Dendritic cell treated with granulocyte-macrophage colony-stimulating factor and Interleukin-4, amounts not matched to agents 40 ng/mL and 50 ng/mL, for 4 days (primary cell): ENCODE results near the gene IMP3.
A peak's percentile ranks its signal among the peaks of the same experiment; 100 is the strongest.

Experiments
- H3K27ac Mint-ChIP-seq: one replicate; pipeline ENCODE4 v1.8.0; 2022; ENCODE audit warnings: mild to moderate bottlenecking, mixed read lengths
- H3K27me3 Mint-ChIP-seq: one replicate; pipeline ENCODE4 v1.8.0; 2022; ENCODE audit warnings: mild to moderate bottlenecking, mixed read lengths
- H3K36me3 Mint-ChIP-seq: one replicate; pipeline ENCODE4 v1.8.0; 2022; ENCODE audit warnings: low read depth, mixed read lengths
- H3K4me1 Mint-ChIP-seq: one replicate; pipeline ENCODE4 v1.8.0; 2022; ENCODE audit warnings: low read depth, mixed read lengths
- H3K4me3 Mint-ChIP-seq: one replicate; pipeline ENCODE4 v1.8.0; 2022; ENCODE audit warnings: mild to moderate bottlenecking, moderate library complexity, mixed read lengths
- H3K9me3 Mint-ChIP-seq: one replicate; pipeline ENCODE4 v1.8.0; 2022; ENCODE audit warnings: mixed read lengths
- intact Hi-C: fragments of 100-400 bp; cut with micrococcal nuclease; formaldehyde crosslinking; loops from one replicate; pipeline ENCODE4 v1.15.0; 2022

IMP3 gene

GRCh38 chr15:75649848-75650247 is 9.8 kb upstream of the IMP3 start:
- H3K27ac Mint-ChIP-seq: no peak overlapping the region
- peaks cover 68% of the 10 kb centered on the region for H3K4me1 Mint-ChIP-seq
- H3K27me3 Mint-ChIP-seq: peaks cover 6% of the 10 kb centered on the region
- H3K9me3 Mint-ChIP-seq: no peaks in the 10 kb centered on the region
- no peak overlapping the region for H3K4me3 Mint-ChIP-seq
- peaks cover 47% of the 10 kb centered on the region for H3K36me3 Mint-ChIP-seq
- intact Hi-C loops: loop anchor here (5.0 kb wide), 2 partner anchors 73 to 198 kb away; partner anchors contain the start of genes PTPN9 and SIN3A

GRCh38 chr15:75649045-75649761 is 9.2 kb upstream of the IMP3 start:
- Mint-ChIP-seq H3K27ac (peak overlapping the region; percentile 90), H3K4me1 (peaks cover 66% of the 10 kb centered on the region), H3K27me3 (peaks cover 11% of the 10 kb centered on the region), H3K4me3 (peak overlapping the region; percentile 92), H3K9me3 (no peaks in the 10 kb centered on the region), H3K36me3 (peaks cover 47% of the 10 kb centered on the region)
- intact Hi-C loops: loop anchor here (5.0 kb wide), 2 partner anchors 72 to 197 kb away; partner anchors contain the start of genes PTPN9 and SIN3A

GRCh38 chr15:75648156-75649000 is 8.4 kb upstream of the IMP3 start:
- Mint-ChIP-seq H3K4me1 (peaks cover 63% of the 10 kb centered on the region), H3K9me3 (no peaks in the 10 kb centered on the region), H3K27me3 (peaks cover 12% of the 10 kb centered on the region), H3K36me3 (peaks cover 45% of the 10 kb centered on the region), H3K27ac (peak overlapping the region; percentile 90), H3K4me3 (peak overlapping the region; percentile 92)
- intact Hi-C loops: loop anchor here (1.0 to 5.0 kb wide), 3 partner anchors 8 to 196 kb away; partner anchors contain the start of genes IMP3, PTPN9 and SIN3A

- intact Hi-C loops: loop anchor here (1.0 to 5.0 kb wide), 3 partner anchors 7 to 195 kb away; partner anchors contain the start of genes IMP3, PTPN9 and SIN3A
- peaks cover 37% of the 10 kb centered on the region for H3K36me3 Mint-ChIP-seq
- peaks cover 12% of the 10 kb centered on the region for H3K27me3 Mint-ChIP-seq
- peak within 1 kb of the TSS; percentile 90 for H3K27ac Mint-ChIP-seq
- H3K4me3 Mint-ChIP-seq: peak within 1 kb of the TSS; percentile 92
- no peaks in the 10 kb centered on the region for H3K9me3 Mint-ChIP-seq
- peaks cover 55% of the 10 kb centered on the region for H3K4me1 Mint-ChIP-seq
Observed at GRCh38 chr15:75647370-75648155, 7.5 kb upstream of the IMP3 start, which contains the start of gene SNX33. Gene SNX33, plus strand, starts transcription at chr15:75647912. Its CDS starts 1,191 bp downstream, at chr15:75649103.

GRCh38 chr15:75646944-75647364 is 6.9 kb upstream of the IMP3 start:
- H3K9me3 Mint-ChIP-seq: no peaks in the 10 kb centered on the region
- intact Hi-C loops: loop anchor here (5.0 kb wide), 2 partner anchors 70 to 195 kb away; partner anchors contain the start of genes PTPN9 and SIN3A

GRCh38 chr15:75646112-75646943 is 6.3 kb upstream of the IMP3 start:
- peak overlapping the region; percentile 92 for H3K4me3 Mint-ChIP-seq
- intact Hi-C loops: loop anchor here (5.0 kb wide), 2 partner anchors 69 to 194 kb away; partner anchors contain the start of genes PTPN9 and SIN3A
- peaks cover 35% of the 10 kb centered on the region for H3K36me3 Mint-ChIP-seq
- H3K27ac Mint-ChIP-seq: peak overlapping the region; percentile 90
- H3K4me1 Mint-ChIP-seq: peaks cover 42% of the 10 kb centered on the region
- no peaks in the 10 kb centered on the region for H3K9me3 Mint-ChIP-seq
- peaks cover 12% of the 10 kb centered on the region for H3K27me3 Mint-ChIP-seq

More at GRCh38 chr15:75646944-75647364, 6.9 kb upstream of the IMP3 start:
- Mint-ChIP-seq H3K4me3 (peak overlapping the region; percentile 92), H3K27me3 (peaks cover 12% of the 10 kb centered on the region), H3K27ac (peak overlapping the region; percentile 90), H3K36me3 (peaks cover 35% of the 10 kb centered on the region), H3K4me1 (peaks cover 49% of the 10 kb centered on the region)

GRCh38 chr15:75644376-75644775 is 4.4 kb upstream of the IMP3 start:
- peaks cover 25% of the 10 kb centered on the region for H3K36me3 Mint-ChIP-seq
- H3K27ac Mint-ChIP-seq: no peak overlapping the region
- peaks cover 32% of the 10 kb centered on the region for H3K4me1 Mint-ChIP-seq
- peaks cover 12% of the 10 kb centered on the region for H3K27me3 Mint-ChIP-seq
- no peak overlapping the region for H3K4me3 Mint-ChIP-seq
- intact Hi-C loops: loop anchor here (5.0 kb wide), 1 partner anchor 277 kb away; the partner anchor contains the start of gene MAN2C1
- H3K9me3 Mint-ChIP-seq: no peaks in the 10 kb centered on the region

GRCh38 chr15:75641603-75642002 is 1.6 kb upstream of the IMP3 start:
- Mint-ChIP-seq H3K4me1 (peaks cover 39% of the 10 kb centered on the region), H3K36me3 (peaks cover 21% of the 10 kb centered on the region), H3K4me3 (no peak overlapping the region), H3K9me3 (no peaks in the 10 kb centered on the region), H3K27me3 (peaks cover 12% of the 10 kb centered on the region), H3K27ac (no peak overlapping the region)
- intact Hi-C loops: loop anchor here (5.0 kb wide), 1 partner anchor 274 kb away; the partner anchor contains the start of gene MAN2C1

- H3K9me3 Mint-ChIP-seq: no peaks in the 10 kb centered on the region
- peak overlapping the region; percentile 90 for H3K4me3 Mint-ChIP-seq
- peaks cover 12% of the 10 kb centered on the region for H3K27me3 Mint-ChIP-seq
- peak overlapping the region; percentile 97 for H3K27ac Mint-ChIP-seq
- H3K4me1 Mint-ChIP-seq: peaks cover 34% of the 10 kb centered on the region
- intact Hi-C loops: loop anchor here (5.0 kb wide), 1 partner anchor 274 kb away; the partner anchor contains the start of gene MAN2C1
- H3K36me3 Mint-ChIP-seq: peaks cover 21% of the 10 kb centered on the region
Observed at GRCh38 chr15:75641179-75641503, 1.1 kb upstream of the IMP3 start.

- intact Hi-C loops: loop anchor here (1.0 to 5.0 kb wide), 2 partner anchors 8 to 273 kb away; partner anchors contain the start of gene MAN2C1
- peaks cover 32% of the 10 kb centered on the region for H3K4me1 Mint-ChIP-seq
- H3K4me3 Mint-ChIP-seq: peak overlapping the region; percentile 90
- H3K9me3 Mint-ChIP-seq: no peaks in the 10 kb centered on the region
- peaks cover 21% of the 10 kb centered on the region for H3K36me3 Mint-ChIP-seq
- peaks cover 10% of the 10 kb centered on the region for H3K27me3 Mint-ChIP-seq
- H3K27ac Mint-ChIP-seq: peak overlapping the region; percentile 97
Observed at GRCh38 chr15:75640483-75641178, 607 bp upstream of the IMP3 start.

GRCh38 chr15:75639191-75639708 is 774 bp downstream of the IMP3 start:
- H3K4me3 Mint-ChIP-seq: peak overlapping the region; percentile 90
- peaks cover 32% of the 10 kb centered on the region for H3K4me1 Mint-ChIP-seq
- intact Hi-C loops: loop anchor here (2.0 kb wide), 1 partner anchor 14 kb away; the partner anchor contains the start of gene SNUPN
- no peaks in the 10 kb centered on the region for H3K9me3 Mint-ChIP-seq
- H3K36me3 Mint-ChIP-seq: peaks cover 21% of the 10 kb centered on the region
- peaks cover under 1% of the 10 kb centered on the region for H3K27me3 Mint-ChIP-seq
- H3K27ac Mint-ChIP-seq: peak overlapping the region; percentile 97
